UCSD-AML1 (cell line): ENCODE results near the gene COL4A4.

Source experiments
- DNase-seq: peaks from one replicate; lab custom pipeline; 2025; ENCODE audit not compliant: unreplicated experiment; lab: John Stamatoyannopoulos, UW

Gene COL4A4

DNA sequence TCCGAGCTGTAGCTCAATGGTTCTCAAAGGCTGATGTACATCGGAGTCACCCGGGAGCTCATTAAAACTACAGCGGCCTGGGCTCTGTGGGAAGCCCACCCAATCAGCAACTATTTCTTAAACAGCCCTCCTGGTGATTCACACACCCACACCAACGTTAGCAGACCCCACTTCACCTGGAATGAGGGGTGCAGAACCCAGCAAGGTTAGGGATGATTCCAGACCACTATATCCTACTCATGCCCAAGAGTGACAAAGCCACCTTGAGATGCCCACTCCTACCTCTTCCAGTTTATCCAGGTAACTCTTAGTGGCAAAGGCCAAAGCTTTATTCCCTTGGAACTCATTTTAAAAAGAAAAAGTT, 178.4 kb downstream of the COL4A4 start:
- no peak for DNase-seq

DNA sequence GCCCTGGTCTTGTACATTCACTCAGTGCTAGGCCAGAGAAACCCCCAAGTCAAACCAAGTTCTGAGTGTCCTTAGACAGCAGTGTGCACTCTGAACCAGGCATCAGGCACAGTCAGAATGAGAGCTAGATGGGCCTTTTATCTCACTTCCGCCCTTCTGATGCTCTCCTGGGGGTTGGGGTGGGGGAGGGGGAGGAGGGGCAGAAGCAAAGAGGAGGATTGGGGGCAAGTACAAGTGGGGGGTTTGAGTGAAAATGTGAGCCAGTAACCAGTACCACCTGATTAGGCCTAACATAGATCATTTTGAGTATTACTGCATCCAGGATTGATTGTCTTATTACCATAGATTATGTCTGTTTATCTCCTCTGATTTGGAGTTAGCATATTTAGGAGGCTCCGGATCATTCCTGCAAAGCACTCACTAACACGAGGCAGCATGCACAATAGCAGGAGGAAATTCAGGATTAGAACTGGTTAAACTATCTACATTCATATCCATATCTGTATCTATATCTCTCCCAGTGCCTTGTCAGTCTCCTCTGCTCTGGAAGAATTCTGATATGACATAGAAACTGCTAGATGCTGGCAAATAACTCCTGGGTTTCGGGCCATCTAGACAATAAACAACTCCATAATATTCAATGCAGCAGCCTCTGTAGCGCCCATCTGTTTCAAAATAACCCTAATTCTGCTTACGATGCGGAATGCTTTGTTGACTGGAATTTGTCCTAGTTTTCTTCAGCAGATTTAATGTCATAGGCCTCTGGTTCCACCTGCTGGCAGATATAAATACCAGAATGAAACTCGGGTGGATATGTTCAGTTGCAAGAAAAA, 179.0 kb downstream of the COL4A4 start:
- no peak for DNase-seq

DNA sequence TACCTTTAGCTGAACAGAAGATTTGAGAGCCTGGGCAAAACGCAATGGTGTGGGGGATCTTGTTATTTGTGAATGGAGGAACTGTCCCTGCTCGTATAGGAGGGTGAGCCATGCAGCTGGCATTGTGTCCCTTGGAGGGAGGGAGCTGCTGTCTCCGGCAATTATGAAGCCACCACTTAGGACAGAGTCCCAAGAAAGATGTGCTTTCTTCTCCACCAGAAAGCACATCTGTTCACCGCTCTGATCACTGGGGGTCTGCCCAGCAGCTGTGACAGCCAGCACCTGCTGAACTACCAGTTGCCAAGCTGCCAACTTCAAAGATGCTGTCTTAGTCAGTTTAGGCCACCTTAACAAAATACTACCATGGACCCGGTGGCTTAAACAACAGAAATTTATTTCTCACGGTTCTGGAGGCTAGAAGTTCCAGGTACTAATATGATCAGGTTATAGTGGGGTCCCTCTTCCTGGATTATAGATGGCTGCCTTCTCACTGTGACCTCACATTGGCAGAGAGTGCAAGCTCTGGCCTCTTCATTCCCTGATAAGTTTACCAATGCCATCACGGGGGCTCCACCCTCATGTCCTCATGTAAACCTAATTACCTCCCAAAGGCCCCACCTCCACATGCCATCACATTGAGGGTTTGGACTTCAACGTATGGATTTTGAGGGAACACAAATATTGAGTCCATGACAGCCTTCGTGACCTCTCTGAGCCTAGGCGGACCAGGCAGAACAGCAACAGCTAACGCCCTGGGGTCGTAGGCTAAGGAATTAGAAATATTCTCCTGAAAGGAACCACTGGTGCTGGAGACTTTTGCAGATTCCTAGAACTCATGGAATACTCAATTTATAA, 179.9 kb downstream of the COL4A4 start:
- no peak for DNase-seq

DNA sequence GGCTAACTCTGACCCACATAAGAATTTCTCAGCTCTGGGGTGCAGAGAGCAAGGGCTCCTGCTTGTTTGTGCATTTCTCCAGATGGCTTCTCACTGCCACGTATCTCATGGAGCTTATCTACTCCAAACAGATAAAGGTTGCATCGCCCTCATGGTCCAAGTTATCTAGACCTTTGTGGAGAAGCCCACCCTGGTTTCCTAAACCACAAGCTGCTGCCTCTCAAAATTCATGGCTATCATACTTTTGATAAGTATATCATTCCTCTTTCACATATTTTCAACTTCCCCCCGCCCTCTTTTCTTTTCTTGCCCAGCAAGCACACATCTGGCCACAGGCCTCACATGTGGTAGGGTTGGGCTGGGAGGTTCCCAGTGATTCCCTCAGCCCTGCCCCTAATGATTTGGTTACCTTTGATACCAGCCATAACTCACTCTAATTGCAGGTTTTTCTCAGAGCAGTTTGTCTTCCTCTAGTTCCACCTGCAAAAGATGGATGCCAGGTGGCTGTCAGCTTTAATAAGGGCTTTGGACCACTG, 182.1 kb downstream of the COL4A4 start:
- DNase-seq = no peak

DNA sequence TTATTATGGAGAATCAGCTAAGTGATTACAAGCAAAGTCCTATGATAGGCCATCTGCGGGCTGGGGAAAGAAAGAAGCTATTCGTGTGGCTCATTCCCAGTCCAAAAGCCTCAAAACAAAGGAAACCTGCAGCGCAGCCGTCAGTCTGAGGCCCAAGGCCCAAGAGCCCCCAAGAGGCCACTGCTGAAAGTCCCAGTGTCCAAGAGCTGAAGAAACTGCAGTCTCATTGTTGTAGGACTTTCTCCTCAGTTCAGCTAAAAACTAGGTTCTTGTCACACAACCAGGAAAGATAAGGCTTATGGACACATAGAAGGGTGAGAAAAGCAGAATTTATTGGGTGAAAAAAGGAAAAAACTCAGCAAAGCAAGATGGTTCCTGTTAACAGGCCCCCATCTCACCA, 185.0 kb downstream of the COL4A4 start:
- DNase-seq = peak; percentile 18

DNA sequence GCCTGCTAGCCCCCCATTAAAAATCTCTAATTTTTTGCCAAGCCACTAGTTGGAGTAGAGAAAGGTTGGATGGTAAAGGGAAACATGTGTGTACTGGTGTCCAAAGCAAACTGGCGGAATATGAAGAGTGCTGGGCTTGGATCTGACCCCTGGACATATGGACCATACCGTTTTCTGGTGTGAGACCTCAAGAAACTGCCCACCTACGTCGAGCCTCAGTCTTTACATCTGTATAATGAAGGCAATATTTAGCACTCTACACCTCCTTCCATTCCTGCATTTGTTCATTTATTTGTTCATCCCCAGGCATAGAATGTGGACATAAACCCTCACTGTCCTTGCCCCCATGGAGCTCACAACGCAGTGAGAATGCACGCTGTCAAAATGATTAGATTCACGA, 185.7 kb downstream of the COL4A4 start:
- DNase-seq = no peak

DNA sequence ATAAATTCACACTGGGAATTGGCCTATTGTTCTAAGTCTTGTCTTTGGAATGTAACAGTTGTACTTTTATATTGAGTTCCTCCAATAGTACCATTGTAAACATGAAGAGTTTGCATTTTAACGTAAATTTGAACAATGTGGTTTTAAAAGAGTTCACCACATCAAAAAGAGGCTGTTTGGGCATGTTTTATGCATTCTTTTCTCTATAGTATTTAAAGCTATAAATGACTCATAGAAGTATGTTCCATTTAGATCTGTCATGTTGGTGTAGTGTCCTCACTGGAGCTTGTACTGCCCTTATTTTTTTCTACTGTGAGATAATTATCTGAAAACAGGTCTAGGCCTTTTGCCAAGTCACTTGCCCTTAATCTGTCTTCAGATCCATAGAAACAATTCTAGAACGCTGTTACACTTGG, 186.2 kb downstream of the COL4A4 start:
- no peak for DNase-seq

DNA sequence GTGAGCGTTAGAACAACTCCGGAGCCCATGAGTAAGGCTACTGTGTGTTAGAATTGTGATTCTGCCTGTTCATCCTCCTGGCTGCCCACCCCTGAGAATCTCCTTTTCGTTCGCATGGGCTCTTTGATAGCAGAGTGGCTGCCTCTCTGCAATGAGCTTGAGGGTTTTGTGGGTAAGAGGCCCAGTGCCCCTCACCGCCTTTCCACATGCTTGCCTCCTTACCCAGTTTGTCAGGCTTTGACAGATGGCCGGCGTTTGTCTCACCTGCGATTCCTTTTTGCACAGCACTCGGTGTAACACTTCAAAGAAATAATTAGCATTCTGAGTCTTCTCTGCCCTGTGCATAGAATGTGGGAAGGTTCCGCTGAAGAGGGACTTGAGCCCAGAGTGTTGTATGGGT, 190.2 kb downstream of the COL4A4 start:
- DNase-seq = no peak

DNA sequence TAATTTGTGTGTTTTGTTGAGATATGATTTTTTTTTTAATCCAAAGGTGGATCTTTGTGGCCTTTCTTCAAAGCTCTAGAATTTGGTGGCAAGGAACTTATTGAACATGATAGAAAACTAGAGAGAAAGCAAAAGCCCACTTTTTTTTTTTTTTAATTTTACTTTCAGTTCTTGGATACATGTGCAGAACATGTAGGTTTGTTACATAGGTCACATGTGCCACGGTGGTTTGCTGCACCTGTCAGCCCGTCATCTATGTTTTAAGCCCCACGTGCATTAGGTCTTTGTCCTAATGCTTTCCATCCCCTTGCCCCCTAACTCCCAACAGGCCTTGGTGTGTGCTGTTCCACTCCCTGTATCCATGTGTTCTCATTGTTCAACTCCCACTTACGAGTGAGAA, 192.2 kb downstream of the COL4A4 start:
- DNase-seq = no peak

DNA sequence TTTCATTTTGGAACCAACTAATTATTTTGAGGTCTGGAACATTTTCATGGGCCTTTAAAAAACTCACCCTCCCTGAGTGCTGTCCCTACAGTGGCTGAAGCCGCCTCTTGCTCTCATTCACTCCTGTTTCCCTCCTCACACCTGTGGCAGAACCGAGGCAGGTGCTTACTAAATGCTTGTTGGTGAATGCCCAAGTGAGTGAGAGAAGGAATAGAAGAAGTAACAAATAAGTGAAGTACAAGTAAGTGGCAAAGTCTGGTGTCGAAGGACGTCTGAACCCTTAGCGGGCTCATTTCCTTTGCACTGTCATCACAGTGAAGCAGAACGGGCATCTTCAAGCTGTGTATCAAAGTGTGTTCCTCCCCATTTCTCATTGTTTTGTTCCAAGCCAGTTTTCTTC, 192.9 kb downstream of the COL4A4 start:
- DNase-seq = no peak

DNA sequence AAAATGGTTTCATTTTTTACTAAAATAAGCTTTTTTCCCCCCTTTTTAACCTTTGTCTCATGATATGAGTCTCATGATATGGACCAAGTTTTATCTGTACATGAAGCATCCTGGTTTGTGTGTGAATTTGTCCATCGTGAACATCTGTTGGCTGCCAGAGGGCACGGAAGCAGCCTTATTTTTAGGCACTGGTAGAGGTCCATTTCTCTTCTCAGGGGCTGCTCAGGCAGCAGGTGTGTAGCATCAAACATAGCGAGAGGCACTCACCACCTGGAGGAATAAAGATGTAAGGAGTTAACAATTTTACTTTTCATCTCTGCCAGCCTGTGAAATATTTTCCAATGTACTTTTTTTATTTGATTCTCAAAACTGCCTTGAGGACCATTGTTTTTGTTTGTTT, 193.6 kb downstream of the COL4A4 start:
- no peak for DNase-seq

DNA sequence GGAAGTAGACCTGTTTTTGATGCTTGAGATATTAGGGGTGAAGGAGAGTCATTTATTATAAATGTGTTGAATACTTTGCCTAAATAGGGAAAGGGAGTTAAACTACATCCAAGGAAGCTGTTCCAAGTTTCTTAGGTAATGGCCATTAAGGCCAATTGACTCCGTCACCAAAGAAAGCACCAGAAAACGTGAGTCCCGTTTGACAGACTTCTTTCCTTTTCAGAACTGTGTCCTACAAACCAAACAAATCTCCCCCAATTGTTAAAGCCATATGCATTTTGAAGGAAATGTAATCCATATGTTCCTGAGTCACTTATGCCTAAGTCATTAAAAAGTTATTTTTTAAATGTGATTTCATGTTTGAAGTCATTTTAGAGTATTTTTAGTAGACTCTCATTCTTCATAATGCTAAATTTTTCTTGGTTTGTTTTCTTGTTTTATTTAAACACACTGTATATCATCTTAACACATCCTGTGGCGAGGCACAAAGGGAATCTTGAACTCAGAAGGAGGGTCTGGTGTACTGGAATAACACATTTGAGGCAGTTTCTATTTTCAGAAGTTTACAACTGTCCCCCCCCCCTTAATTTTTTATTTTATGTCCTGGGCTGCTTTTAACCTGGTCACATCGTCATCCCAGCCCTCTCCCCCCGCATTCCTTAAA, 194.5 kb downstream of the COL4A4 start:
- no peak for DNase-seq

DNA sequence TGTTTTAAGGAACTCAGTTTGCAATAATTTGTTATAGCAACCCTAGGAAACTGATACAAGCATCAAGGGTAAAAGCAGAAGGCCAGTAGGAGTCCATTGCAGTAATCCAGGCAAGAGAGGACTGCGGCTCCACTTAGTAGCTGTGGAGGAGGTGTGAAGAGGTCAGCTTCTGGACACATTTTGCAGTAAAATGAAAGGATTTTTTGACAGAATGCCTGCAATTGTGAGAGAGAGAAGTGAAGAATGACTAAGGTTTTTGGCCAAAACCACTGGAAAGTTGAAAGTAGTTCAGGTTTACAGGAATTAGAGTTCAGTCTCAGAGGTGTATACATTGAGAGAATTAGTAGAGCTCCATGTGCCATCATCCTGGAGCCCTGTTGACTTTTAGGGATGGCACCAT, 198.6 kb downstream of the COL4A4 start:
- DNase-seq = no peak

DNA sequence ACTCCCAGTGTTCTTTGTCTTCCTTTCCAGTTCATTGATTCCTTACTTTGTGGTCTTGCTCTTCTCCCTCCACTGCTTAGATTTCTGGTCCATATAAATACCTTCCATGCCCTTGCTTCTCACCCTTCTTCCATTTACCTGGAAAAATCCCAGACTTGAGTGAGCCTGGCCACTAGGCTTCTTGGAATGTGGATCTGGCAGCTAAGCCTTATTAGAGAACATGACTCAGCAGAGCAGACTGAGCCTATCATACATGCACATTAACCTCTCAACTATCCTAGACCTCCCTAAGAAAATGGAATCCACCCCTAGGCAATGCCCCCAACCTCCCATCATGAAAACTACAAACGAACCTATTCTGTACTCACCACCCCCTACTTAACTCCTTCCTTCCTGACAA, 200.5 kb downstream of the COL4A4 start:
- DNase-seq = no peak

DNA sequence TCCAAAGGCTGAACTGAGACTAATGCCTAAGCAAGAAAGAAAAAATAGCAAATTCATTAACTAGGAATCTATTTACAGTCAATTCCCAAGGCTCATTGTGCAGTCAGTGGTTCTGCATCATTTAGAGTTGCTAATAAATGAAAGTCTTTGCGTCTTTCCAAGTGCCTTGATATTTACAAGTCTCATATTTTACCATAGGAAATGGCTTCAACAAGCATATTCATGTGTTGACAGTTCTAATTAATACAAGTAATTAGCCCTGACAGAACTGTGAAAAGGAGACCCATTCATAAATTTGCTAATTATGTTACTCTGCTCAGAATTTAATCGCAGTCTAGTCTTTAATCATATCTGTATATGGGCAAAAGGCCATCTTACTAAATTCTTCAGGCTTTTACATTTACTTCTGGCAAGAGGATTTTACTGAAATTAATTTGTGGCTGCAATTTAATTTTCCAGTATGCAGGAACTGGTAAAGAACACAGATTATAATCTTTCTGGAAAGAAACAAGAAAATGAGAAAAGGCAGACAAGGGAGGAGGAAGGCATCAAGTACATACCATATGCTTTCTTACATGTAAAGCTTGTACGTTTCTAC, 201.7 kb downstream of the COL4A4 start:
- no peak for DNase-seq

DNA sequence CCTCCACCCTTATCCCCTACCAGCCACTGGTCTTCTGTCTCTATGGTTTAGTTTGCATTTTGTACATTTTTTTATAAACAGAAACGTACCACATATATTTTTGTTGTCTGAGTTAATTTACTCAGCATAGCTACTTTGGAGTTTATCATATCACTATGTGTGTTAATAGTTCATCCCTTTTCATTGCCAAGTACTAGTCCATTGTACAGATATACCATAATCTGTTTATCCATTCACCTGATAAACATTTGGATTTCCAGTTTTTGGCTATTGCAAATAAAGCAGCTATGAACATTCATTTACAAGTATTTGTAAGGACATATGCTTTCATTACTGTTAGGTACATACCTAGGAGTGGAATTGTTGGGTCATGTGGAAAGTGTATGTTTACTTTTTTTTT, 204.6 kb downstream of the COL4A4 start:
- DNase-seq = no peak

DNA sequence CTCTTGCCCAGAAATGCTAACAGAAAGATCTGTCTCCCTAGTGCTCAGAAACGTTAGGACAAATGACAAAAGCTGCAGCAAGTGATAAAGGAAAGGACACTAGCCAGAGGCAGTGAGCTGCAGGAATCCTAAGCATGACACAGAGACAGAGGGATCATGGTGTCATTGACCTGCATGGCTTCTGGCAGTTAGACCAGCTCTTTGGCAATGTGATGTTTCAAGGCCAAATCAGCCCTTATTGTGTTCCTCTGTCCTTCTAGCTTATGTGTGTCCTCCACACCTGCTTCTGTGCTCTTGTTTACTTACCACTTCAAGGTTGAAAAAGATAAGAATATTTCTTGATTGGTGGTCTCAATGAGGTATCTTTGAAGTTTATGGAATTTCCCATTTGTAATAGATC, 207.3 kb downstream of the COL4A4 start:
- DNase-seq = no peak

DNA sequence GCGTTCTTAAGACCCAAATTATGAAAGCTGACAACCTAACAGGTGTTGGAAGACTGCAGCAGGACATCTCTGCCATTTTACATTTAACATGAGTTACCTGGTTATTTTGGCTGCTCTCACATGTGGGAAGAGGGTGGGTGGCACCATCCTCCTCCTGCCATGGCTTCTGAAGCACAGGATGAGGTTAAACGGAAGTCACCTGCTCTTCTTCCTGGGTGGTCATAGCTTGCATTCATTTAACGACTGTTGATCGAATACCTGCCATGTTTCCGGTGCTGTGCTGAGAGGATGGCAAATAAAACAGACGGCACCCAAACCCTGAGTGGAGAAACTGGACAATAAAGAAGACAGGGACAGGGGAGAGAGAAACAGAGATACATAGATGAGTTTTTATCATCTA, 210.2 kb downstream of the COL4A4 start:
- DNase-seq = no peak

DNA sequence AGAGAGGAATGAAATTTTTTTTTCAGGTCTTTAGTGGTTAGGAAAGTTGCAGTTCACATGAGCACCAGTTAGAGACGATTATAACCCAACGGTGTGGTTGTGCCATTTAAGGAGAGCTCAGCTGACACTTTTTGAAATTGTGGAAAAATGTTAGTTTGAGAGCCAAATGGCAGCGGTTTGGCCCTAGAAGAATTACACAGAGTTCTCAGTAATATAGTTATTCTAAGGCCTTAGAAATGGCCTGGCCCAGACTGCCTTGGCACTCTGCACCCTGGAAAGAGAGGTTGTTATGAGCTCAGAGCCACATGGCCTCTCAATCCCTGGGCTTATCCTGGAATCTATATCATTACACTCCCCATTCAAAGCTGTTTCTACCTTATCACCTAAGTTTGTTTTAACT, 210.8 kb downstream of the COL4A4 start:
- no peak for DNase-seq
